Thyroid gland (tissue), 4 donors: ENCODE measurements around the gene SEC14L1.

Source experiments
- POLR2A ChIP-seq, 2 donors: fragments of 450-650 bp; IDR thresholded peaks; one replicate each; pipeline ENCODE4 v1.6.1; 2017; ENCODE audit warnings: antibody characterized with exemption in 2 of 2, mild to moderate bottlenecking in 2 of 2, moderate library complexity in 1 of 2
- TF ChIP-seq, protein P1 (sequence below), 6 experiments: fragments of 200-600 bp in 3 of 6; fragments of 450-650 bp in 3 of 6; sonication (generic) in 3 of 6; IDR thresholded peaks; one replicate each; pipeline ENCODE4 v1.5.1; 2016 to 2019; ENCODE audit warnings: antibody characterized with exemption in 6 of 6, mild to moderate bottlenecking in 2 of 6, inconsistent platforms in 1 of 6, moderate library complexity in 1 of 6

- TF ChIP-seq, protein P1, sequence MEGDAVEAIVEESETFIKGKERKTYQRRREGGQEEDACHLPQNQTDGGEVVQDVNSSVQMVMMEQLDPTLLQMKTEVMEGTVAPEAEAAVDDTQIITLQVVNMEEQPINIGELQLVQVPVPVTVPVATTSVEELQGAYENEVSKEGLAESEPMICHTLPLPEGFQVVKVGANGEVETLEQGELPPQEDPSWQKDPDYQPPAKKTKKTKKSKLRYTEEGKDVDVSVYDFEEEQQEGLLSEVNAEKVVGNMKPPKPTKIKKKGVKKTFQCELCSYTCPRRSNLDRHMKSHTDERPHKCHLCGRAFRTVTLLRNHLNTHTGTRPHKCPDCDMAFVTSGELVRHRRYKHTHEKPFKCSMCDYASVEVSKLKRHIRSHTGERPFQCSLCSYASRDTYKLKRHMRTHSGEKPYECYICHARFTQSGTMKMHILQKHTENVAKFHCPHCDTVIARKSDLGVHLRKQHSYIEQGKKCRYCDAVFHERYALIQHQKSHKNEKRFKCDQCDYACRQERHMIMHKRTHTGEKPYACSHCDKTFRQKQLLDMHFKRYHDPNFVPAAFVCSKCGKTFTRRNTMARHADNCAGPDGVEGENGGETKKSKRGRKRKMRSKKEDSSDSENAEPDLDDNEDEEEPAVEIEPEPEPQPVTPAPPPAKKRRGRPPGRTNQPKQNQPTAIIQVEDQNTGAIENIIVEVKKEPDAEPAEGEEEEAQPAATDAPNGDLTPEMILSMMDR (IDR thresholded peaks at IDR 0.05) = no peak
- no peak for TF ChIP-seq POLR2A (IDR thresholded peaks at IDR 0.05)
Observed at GRCh38 chr17:77248216-77249114, 107.7 kb downstream of the SEC14L1 start.
